Measurements from ENCODE around the gene TRPM7.

The TRPM7 gene

GRCh38 chr15:50686469-50687301, at the start of gene TRPM7:
TRPM7 (minus strand) TSS chr15:50686797; CDS start chr15:50686533, 264 bp downstream.
- no peak for TF ChIP-seq CTCF (IDR thresholded peaks at IDR 0.05; ENCODE audit: extremely low read depth, missing control alignments)

GRCh38 chr15:50735156-50735555, 48.6 kb upstream of the TRPM7 start:
- TF ChIP-seq CTCF (IDR thresholded peaks at IDR 0.05; ENCODE audit: extremely low read depth, missing control alignments): no peak
- no peak for DNase-seq (ENCODE audit: low spot score)

More at GRCh38 chr15:50686469-50687301, at the start of gene TRPM7:
- peak; percentile 93 for DNase-seq (ENCODE audit: low spot score)

- DNase-seq (ENCODE audit: low spot score): no peak
- TF ChIP-seq CTCF (IDR thresholded peaks at IDR 0.05; ENCODE audit: extremely low read depth, missing control alignments): no peak
Measured at GRCh38 chr15:50726315-50726714, 39.7 kb upstream of the TRPM7 start.

GRCh38 chr15:50718700-50719125, 32.1 kb upstream of the TRPM7 start:
- TF ChIP-seq CTCF (IDR thresholded peaks at IDR 0.05; ENCODE audit: extremely low read depth, missing control alignments): no peak
- no peak for DNase-seq (ENCODE audit: low spot score)

GRCh38 chr15:50712018-50712417, 25.4 kb upstream of the TRPM7 start:
- no peak for TF ChIP-seq CTCF (IDR thresholded peaks at IDR 0.05; ENCODE audit: extremely low read depth, missing control alignments)
- no peak for DNase-seq (ENCODE audit: low spot score)

GRCh38 chr15:50710585-50710984, 24.0 kb upstream of the TRPM7 start:
- DNase-seq (ENCODE audit: low spot score): no peak

More at GRCh38 chr15:50710585-50710984, 24.0 kb upstream of the TRPM7 start:
- no peak for TF ChIP-seq CTCF (IDR thresholded peaks at IDR 0.05; ENCODE audit: extremely low read depth, missing control alignments)

Measured in GM20000 (cell line).